Measurements from ENCODE around the gene SCRN1.

DNA sequence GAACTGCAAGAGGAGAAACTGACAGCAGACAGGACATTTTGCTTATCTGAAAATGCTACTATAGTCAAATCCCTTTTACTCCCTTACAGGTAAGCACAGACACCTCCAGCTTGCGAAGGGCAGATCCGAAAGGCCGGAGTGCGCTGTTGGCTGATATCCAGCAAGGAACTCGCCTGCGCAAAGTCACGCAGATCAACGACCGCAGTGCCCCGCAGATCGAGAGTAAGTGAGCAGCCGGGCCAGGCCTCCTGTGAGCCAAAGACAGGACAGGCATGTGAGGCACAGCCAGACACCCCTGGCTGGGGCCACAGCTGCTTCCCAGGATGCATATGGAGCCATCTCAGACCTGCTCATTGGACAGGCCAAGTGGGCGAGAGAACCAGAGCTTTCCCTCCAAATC is 113.9 kb downstream of the SCRN1 start:
- TF ChIP-seq ZNF644 (CRISPR knock-in tag; IDR thresholded peaks at IDR 0.05; ENCODE audit: low read depth) (no peak), ZNF496 (CRISPR knock-in tag; IDR thresholded peaks at IDR 0.05; ENCODE audit: insufficient replicate concordance) (no peak)

Measured in HepG2 (cell line).